K562 treated with DMSO at 1 percent for 4 hours (cell line): Measurements from ENCODE around the gene MGAT5. TPM values are rescaled to one million over a fixed set of nuclear protein-coding genes. Genes with fewer than 3 reads are reported as not detected.

Experiments
- total RNA-seq: library from RNA; unstranded; fragments of 300-600 nt; gene quantifications from 2 replicates; pipeline ENCODE4 v1.2.3, GENCODE V29; 2022; ENCODE audit not compliant: insufficient read depth

MGAT5 gene
- 13.3 and 18.9 TPM in 2 replicates for total RNA-seq

GRCh38 chr2:134253804-134254203 is at the start of gene MGAT5:
TSS of gene MGAT5 (plus strand) at chr2:134254072. CDS start at chr2:134254404, 332 bp downstream.

